ENCODE measurements around the gene TAAR5.
"Not testable (repeated sequence)": the region's sequence is repeated elsewhere in the genome, so short reads cannot be mapped to it uniquely, and the experiment has no call there.

TAAR5 gene

GRCh38 chr6:132590362-132590761, 821 bp upstream of the TAAR5 start:
- Histone ChIP-seq H3K36me3 (ENCODE audit: insufficient read depth, low read length) (no peaks in the 10 kb centered on the region), H3K27ac (no peak overlapping the region), H3K9ac (ENCODE audit: insufficient read length) (no peak overlapping the region), H3K4me3 (no peak overlapping the region), H3K9me3 (ENCODE audit: low read depth, low read length) (no peaks in the 10 kb centered on the region)
- TF ChIP-seq EZH2 (IDR thresholded peaks at IDR 0.05) = no peak
- no peak for TF ChIP-seq FOXP2 (optimal IDR thresholded peaks at IDR 0.05; ENCODE audit: control extremely low read depth, extremely low read length, insufficient read depth)
- no peak for TF ChIP-seq POLR2AphosphoS5 (IDR thresholded peaks at IDR 0.05; ENCODE audit: borderline replicate concordance, low read depth, low read length)
- DNase-seq (ENCODE audit: low read depth, low spot score) = no peak

- Histone ChIP-seq H3K36me3 (ENCODE audit: insufficient read depth, low read length) (no peaks in the 10 kb centered on the region), H3K4me3 (no peak overlapping the region), H3K9ac (ENCODE audit: insufficient read length) (no peak overlapping the region), H3K9me3 (ENCODE audit: low read depth, low read length) (no peaks in the 10 kb centered on the region), H3K27ac (no peak overlapping the region)
- DNase-seq (ENCODE audit: low read depth, low spot score) = no peak
- TF ChIP-seq EZH2 (IDR thresholded peaks at IDR 0.05) (no peak), FOXP2 (optimal IDR thresholded peaks at IDR 0.05; ENCODE audit: control extremely low read depth, extremely low read length, insufficient read depth) (no peak), POLR2AphosphoS5 (IDR thresholded peaks at IDR 0.05; ENCODE audit: borderline replicate concordance, low read depth, low read length) (no peak)
Measured at GRCh38 chr6:132587424-132587823, 2.1 kb downstream of the TAAR5 start.

- no peaks in the 10 kb centered on the region for H3K36me3 ChIP-seq (ENCODE audit: insufficient read depth, low read length)
- H3K27ac ChIP-seq = no peak overlapping the region
- H3K4me3 ChIP-seq = no peak overlapping the region
- H3K9me3 ChIP-seq (ENCODE audit: low read depth, low read length) = no peaks in the 10 kb centered on the region
- DNase-seq (ENCODE audit: low read depth, low spot score) = no peak
- TF ChIP-seq POLR2AphosphoS5 (IDR thresholded peaks at IDR 0.05; ENCODE audit: borderline replicate concordance, low read depth, low read length) (no peak), EZH2 (IDR thresholded peaks at IDR 0.05) (no peak), FOXP2 (optimal IDR thresholded peaks at IDR 0.05; ENCODE audit: control extremely low read depth, extremely low read length, insufficient read depth) (no peak)
- H3K9ac ChIP-seq (ENCODE audit: insufficient read length) = no peak overlapping the region
Measured at GRCh38 chr6:132584698-132585097, 4.8 kb downstream of the TAAR5 start.

GRCh38 chr6:132571774-132572173, 17.8 kb downstream of the TAAR5 start:
- H3K27ac ChIP-seq = no peak overlapping the region
- TF ChIP-seq POLR2AphosphoS5 (IDR thresholded peaks at IDR 0.05; ENCODE audit: borderline replicate concordance, low read depth, low read length) (no peak), EZH2 (IDR thresholded peaks at IDR 0.05) (no peak), FOXP2 (optimal IDR thresholded peaks at IDR 0.05; ENCODE audit: control extremely low read depth, extremely low read length, insufficient read depth) (no peak)

GRCh38 chr6:132570221-132570777, 19.2 kb downstream of the TAAR5 start, which contains the start of gene TAAR6:
TSS of gene TAAR6 (plus strand) at chr6:132570322. CDS start at chr6:132570322, 0 bp downstream.
- Histone ChIP-seq H3K9ac (ENCODE audit: insufficient read length) (no peak within 1 kb of the TSS), H3K9me3 (ENCODE audit: low read depth, low read length) (no peaks in the 10 kb centered on the region), H3K27ac (no peak within 1 kb of the TSS), H3K36me3 (ENCODE audit: insufficient read depth, low read length) (no peaks in the 10 kb centered on the region), H3K4me3 (no peak within 1 kb of the TSS)
- TF ChIP-seq EZH2 (IDR thresholded peaks at IDR 0.05) (no peak), POLR2AphosphoS5 (IDR thresholded peaks at IDR 0.05; ENCODE audit: borderline replicate concordance, low read depth, low read length) (no peak), FOXP2 (optimal IDR thresholded peaks at IDR 0.05; ENCODE audit: control extremely low read depth, extremely low read length, insufficient read depth) (no peak)
- DNase-seq (ENCODE audit: low read depth, low spot score) = no peak

More at GRCh38 chr6:132571774-132572173, 17.8 kb downstream of the TAAR5 start:
- Histone ChIP-seq H3K4me3 (no peak overlapping the region), H3K9me3 (ENCODE audit: low read depth, low read length) (no peaks in the 10 kb centered on the region), H3K36me3 (ENCODE audit: insufficient read depth, low read length) (no peaks in the 10 kb centered on the region), H3K9ac (ENCODE audit: insufficient read length) (no peak overlapping the region)
- no peak for DNase-seq (ENCODE audit: low read depth, low spot score)

- DNase-seq (ENCODE audit: low read depth, low spot score) = no peak
- no peak overlapping the region for H3K27ac ChIP-seq
- TF ChIP-seq EZH2 (IDR thresholded peaks at IDR 0.05) = no peak
- TF ChIP-seq POLR2AphosphoS5 (IDR thresholded peaks at IDR 0.05; ENCODE audit: borderline replicate concordance, low read depth, low read length) = no peak
- no peak for TF ChIP-seq FOXP2 (optimal IDR thresholded peaks at IDR 0.05; ENCODE audit: control extremely low read depth, extremely low read length, insufficient read depth)
- H3K36me3 ChIP-seq (ENCODE audit: insufficient read depth, low read length) = no peaks in the 10 kb centered on the region
- H3K9me3 ChIP-seq (ENCODE audit: low read depth, low read length) = no peaks in the 10 kb centered on the region
- no peak overlapping the region for H3K4me3 ChIP-seq
- no peak overlapping the region for H3K9ac ChIP-seq (ENCODE audit: insufficient read length)
Measured at GRCh38 chr6:132569170-132569569, 20.4 kb downstream of the TAAR5 start.

GRCh38 chr6:132568611-132569010, 20.9 kb downstream of the TAAR5 start:
- H3K27ac ChIP-seq = no peak overlapping the region
- no peaks in the 10 kb centered on the region for H3K9me3 ChIP-seq (ENCODE audit: low read depth, low read length)
- H3K36me3 ChIP-seq (ENCODE audit: insufficient read depth, low read length) = no peaks in the 10 kb centered on the region
- no peak for DNase-seq (ENCODE audit: low read depth, low spot score)
- no peak for TF ChIP-seq FOXP2 (optimal IDR thresholded peaks at IDR 0.05; ENCODE audit: control extremely low read depth, extremely low read length, insufficient read depth)
- H3K9ac ChIP-seq (ENCODE audit: insufficient read length) = no peak overlapping the region
- H3K4me3 ChIP-seq = no peak overlapping the region

GRCh38 chr6:132567566-132567965, 22.0 kb downstream of the TAAR5 start:
- Histone ChIP-seq H3K36me3 (ENCODE audit: insufficient read depth, low read length) (no peaks in the 10 kb centered on the region), H3K4me3 (0 out of 2 replicates have a peak overlapping the region, but pooled peaks have one; percentile 9), H3K9me3 (ENCODE audit: low read depth, low read length) (no peaks in the 10 kb centered on the region), H3K9ac (ENCODE audit: insufficient read length) (peak overlapping the region; percentile 34), H3K27ac (peak overlapping the region; percentile 53; the same call in 1 of the 2 replicates)
- TF ChIP-seq POLR2AphosphoS5 (IDR thresholded peaks at IDR 0.05; ENCODE audit: borderline replicate concordance, low read depth, low read length) = no peak
- TF ChIP-seq FOXP2 (optimal IDR thresholded peaks at IDR 0.05; ENCODE audit: control extremely low read depth, extremely low read length, insufficient read depth) = no peak
- TF ChIP-seq EZH2 (IDR thresholded peaks at IDR 0.05) = no peak
- DNase-seq (ENCODE audit: low read depth, low spot score) = no peak

- Histone ChIP-seq H3K36me3 (ENCODE audit: insufficient read depth, low read length) (no peaks in the 10 kb centered on the region), H3K27ac (no peak overlapping the region), H3K9me3 (ENCODE audit: low read depth, low read length) (no peaks in the 10 kb centered on the region), H3K9ac (ENCODE audit: insufficient read length) (no peak overlapping the region), H3K4me3 (no peak overlapping the region)
- no peak for TF ChIP-seq EZH2 (IDR thresholded peaks at IDR 0.05)
- no peak for TF ChIP-seq FOXP2 (optimal IDR thresholded peaks at IDR 0.05; ENCODE audit: control extremely low read depth, extremely low read length, insufficient read depth)
- no peak for TF ChIP-seq POLR2AphosphoS5 (IDR thresholded peaks at IDR 0.05; ENCODE audit: borderline replicate concordance, low read depth, low read length)
- no peak for DNase-seq (ENCODE audit: low read depth, low spot score)
Measured at GRCh38 chr6:132566404-132566803, 23.1 kb downstream of the TAAR5 start.

- H3K9ac ChIP-seq (ENCODE audit: insufficient read length); DNase-seq (ENCODE audit: low read depth, low spot score): not testable (repeated sequence)
Measured at GRCh38 chr6:132560087-132560486, 29.5 kb downstream of the TAAR5 start.

More at GRCh38 chr6:132560087-132560486, 29.5 kb downstream of the TAAR5 start:
- H3K9me3 ChIP-seq (ENCODE audit: low read depth, low read length); H3K4me3 ChIP-seq; H3K36me3 ChIP-seq (ENCODE audit: insufficient read depth, low read length); H3K27ac ChIP-seq: not testable (repeated sequence)

All from SK-N-MC (cell line).